ENCODE results near the gene PPP1R27. TPM values are rescaled to one million over a fixed set of nuclear protein-coding genes. Genes with fewer than 3 reads are reported as not detected.

Gene PPP1R27
- total and polyA plus RNA-seq, 4 donors, result 0.31 to 0.35 TPM; not detected in 2

- WGBS, result 76% methylated on average over 9 of the region's 9 CpGs
- no peak overlapping the region for H3K4me3 ChIP-seq (ENCODE audit: low read depth in 1 of 3, low read length in 3 of 3)
- no peak for DNase-seq (ENCODE audit: low spot score)
- no peaks in the 10 kb centered on the region for H3K9me3 ChIP-seq (ENCODE audit: control insufficient read depth in 4 of 4, low read length in 3 of 4)
- no peaks in the 10 kb centered on the region for H3K27me3 ChIP-seq (ENCODE audit: control insufficient read depth in 4 of 4, insufficient read depth in 4 of 4, low read length in 3 of 4)
- no peak for TF ChIP-seq TAF1 (conservative IDR thresholded peaks at IDR 0.05)
- TF ChIP-seq FOXA2 (IDR thresholded peaks at IDR 0.05), result no peak
- no peak for TF ChIP-seq YY1 (IDR thresholded peaks at IDR 0.05)
- no peak for TF ChIP-seq ATF3 (IDR thresholded peaks at IDR 0.05)
- TF ChIP-seq CTCF (IDR thresholded peaks at IDR 0.05; ENCODE audit: low read depth, low read length, missing input control), result no peak
- TF ChIP-seq REST (IDR thresholded peaks at IDR 0.05), result no peak
- TF ChIP-seq JUND (IDR thresholded peaks at IDR 0.05), result no peak
- TF ChIP-seq GABPA (IDR thresholded peaks at IDR 0.05 in 1 of 2, conservative IDR thresholded peaks at IDR 0.05 in 1 of 2), result no peak
- TF ChIP-seq NR2F2 (IDR thresholded peaks at IDR 0.05), result no peak
- TF ChIP-seq FOXA1 (IDR thresholded peaks at IDR 0.05), result no peak
- no peak for TF ChIP-seq RAD21 (IDR thresholded peaks at IDR 0.05)
- TF ChIP-seq HNF4A (conservative IDR thresholded peaks at IDR 0.05), result no peak
- TF ChIP-seq, protein P1, sequence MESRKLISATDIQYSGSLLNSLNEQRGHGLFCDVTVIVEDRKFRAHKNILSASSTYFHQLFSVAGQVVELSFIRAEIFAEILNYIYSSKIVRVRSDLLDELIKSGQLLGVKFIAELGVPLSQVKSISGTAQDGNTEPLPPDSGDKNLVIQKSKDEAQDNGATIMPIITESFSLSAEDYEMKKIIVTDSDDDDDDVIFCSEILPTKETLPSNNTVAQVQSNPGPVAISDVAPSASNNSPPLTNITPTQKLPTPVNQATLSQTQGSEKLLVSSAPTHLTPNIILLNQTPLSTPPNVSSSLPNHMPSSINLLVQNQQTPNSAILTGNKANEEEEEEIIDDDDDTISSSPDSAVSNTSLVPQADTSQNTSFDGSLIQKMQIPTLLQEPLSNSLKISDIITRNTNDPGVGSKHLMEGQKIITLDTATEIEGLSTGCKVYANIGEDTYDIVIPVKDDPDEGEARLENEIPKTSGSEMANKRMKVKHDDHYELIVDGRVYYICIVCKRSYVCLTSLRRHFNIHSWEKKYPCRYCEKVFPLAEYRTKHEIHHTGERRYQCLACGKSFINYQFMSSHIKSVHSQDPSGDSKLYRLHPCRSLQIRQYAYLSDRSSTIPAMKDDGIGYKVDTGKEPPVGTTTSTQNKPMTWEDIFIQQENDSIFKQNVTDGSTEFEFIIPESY (IDR thresholded peaks at IDR 0.05), result no peak
- TF ChIP-seq HNF4G (IDR thresholded peaks at IDR 0.05), result no peak
- no peak for TF ChIP-seq RXRA (IDR thresholded peaks at IDR 0.05)
- TF ChIP-seq EGR1 (IDR thresholded peaks at IDR 0.05; ENCODE audit: low read depth in 2 of 2), result no peak
- TF ChIP-seq, protein P2, sequence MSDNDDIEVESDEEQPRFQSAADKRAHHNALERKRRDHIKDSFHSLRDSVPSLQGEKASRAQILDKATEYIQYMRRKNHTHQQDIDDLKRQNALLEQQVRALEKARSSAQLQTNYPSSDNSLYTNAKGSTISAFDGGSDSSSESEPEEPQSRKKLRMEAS (IDR thresholded peaks at IDR 0.05), result no peak
- TF ChIP-seq SP1 (IDR thresholded peaks at IDR 0.05), result no peak
- peaks cover 9 to 21% (median 16%) of the 10 kb centered on the region in 4 donors for H3K4me1 ChIP-seq (ENCODE audit: control insufficient read depth in 4 of 4, insufficient read depth in 4 of 4, low read length in 3 of 4)
- no peak overlapping the region for H3K27ac ChIP-seq (ENCODE audit: low read depth in 1 of 2, low read length in 2 of 2)
- no peak overlapping the region for H3K9ac ChIP-seq (ENCODE audit: low read depth in 1 of 2, low read length in 2 of 2)
- peaks cover 0 to under 1% (median 0%) of the 10 kb centered on the region in 4 donors for H3K36me3 ChIP-seq (ENCODE audit: control insufficient read depth in 4 of 4, insufficient read depth in 3 of 4, low read depth in 1 of 4, low read length in 3 of 4)
Observed at GRCh38 chr17:81837641-81838040, 2.8 kb upstream of the PPP1R27 start.

All from liver (tissue), 9 donors.